Peyer's patch (tissue), 4 donors: ENCODE measurements around the gene AEN.

ENCODE experiments used
- CTCF ChIP-seq, 6 experiments: fragments of 450-650 bp in 4 of 6; fragments of 200-600 bp in 2 of 6; sonication (generic) in 1 of 6; IDR thresholded peaks; one replicate each; pipeline ENCODE4 v1.5.1; 2017 to 2019; ENCODE audit warnings: antibody characterized with exemption in 6 of 6, mild to moderate bottlenecking in 3 of 6, moderate library complexity in 1 of 6
- POLR2A ChIP-seq, 2 donors: fragments of 450-650 bp; IDR thresholded peaks; one replicate each; pipeline ENCODE4 v1.5.1; 2017; ENCODE audit warnings: antibody characterized with exemption in 2 of 2, mild to moderate bottlenecking in 2 of 2, moderate library complexity in 2 of 2

DNA sequence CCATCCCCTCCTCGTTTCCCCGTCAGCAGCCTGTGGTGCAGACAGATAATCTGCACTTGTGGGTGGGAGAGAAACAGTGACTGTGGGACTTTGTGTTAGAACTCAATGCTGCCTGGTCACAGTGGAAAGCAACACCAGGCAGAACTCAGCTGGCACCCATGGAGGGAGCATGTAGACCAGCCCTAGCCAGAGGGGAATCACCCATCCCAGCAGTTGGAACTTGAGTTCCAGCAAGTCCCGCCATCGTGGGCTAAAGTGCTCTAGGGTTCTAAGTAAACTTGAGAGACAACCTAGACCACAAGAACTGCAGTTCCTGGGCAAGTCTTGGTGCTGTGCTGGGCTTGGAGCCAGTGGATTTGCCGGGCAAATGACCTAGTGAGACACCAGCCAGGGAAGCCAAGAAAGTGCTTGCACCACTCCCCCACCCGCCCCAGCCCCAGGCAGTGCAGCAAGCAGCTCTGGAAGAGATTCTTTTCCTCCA, 42.0 kb downstream of the AEN start:
- TF ChIP-seq CTCF (IDR thresholded peaks at IDR 0.05) = no peak
- no peak for TF ChIP-seq POLR2A (IDR thresholded peaks at IDR 0.05)
